Heart left ventricle (tissue), 16 donors: ENCODE results near the gene ARFGAP2. TPM values are rescaled to one million over a fixed set of nuclear protein-coding genes. Genes with fewer than 3 reads are reported as not detected.

Source experiments
- ATAC-seq, 4 donors: fragments of 200-7000 bp; cut with Tn5 transposase; one replicate each; pipeline ENCODE4 v1.9.1; 2020 to 2022; ENCODE audit warnings: moderate library complexity in 4 of 4, mild to moderate bottlenecking in 3 of 4, moderate number of reproducible peaks in 1 of 4
- DNase-seq, 5 donors: peaks; one replicate each; pipeline ENCODE4 v3.0.0-alpha.2; 2020
- H3K27ac ChIP-seq, 12 donors: fragments of 200-600 bp; sonication (generic) in 4 of 12; one replicate each; pipeline versions ENCODE4 v1.5.0 to v1.8.0; 2016 to 2022; ENCODE audit warnings: mild to moderate bottlenecking in 2 of 12
- H3K27me3 ChIP-seq, 9 donors: fragments of 200-600 bp; sonication (generic) in 2 of 9; one replicate each; pipeline versions ENCODE4 v1.5.1 to v1.8.0; 2016 to 2022; ENCODE audit warnings: mild to moderate bottlenecking in 3 of 9
- H3K36me3 ChIP-seq, 9 donors: fragments of 200-600 bp; sonication (generic) in 2 of 9; one replicate each; pipeline versions ENCODE4 v1.5.0 to v1.8.0; 2018 to 2022; ENCODE audit warnings: mild to moderate bottlenecking in 2 of 9
- H3K4me1 ChIP-seq, 12 donors: fragments of 200-600 bp; sonication (generic) in 4 of 12; one replicate each; pipeline versions ENCODE4 v1.5.0 to v1.8.0; 2016 to 2022; ENCODE audit warnings: mild to moderate bottlenecking in 3 of 12
- H3K4me3 ChIP-seq, 12 donors: fragments of 200-600 bp; sonication (generic) in 4 of 12; one replicate each; pipeline versions ENCODE4 v1.5.0 to v1.8.0; 2017 to 2022; ENCODE audit warnings: mild to moderate bottlenecking in 9 of 12, moderate library complexity in 4 of 12
- H3K9me3 ChIP-seq, 12 donors: fragments of 200-600 bp; sonication (generic) in 4 of 12; one replicate each; pipeline versions ENCODE4 v1.5.0 to v1.8.0; 2016 to 2022; ENCODE audit warnings: mild to moderate bottlenecking in 1 of 12
- CTCF ChIP-seq, 12 donors: fragments of 200-600 bp; sonication (generic) in 4 of 12; IDR thresholded peaks; one replicate each; pipeline versions ENCODE4 v1.5.0 to v1.8.0; 2018 to 2022; ENCODE audit warnings: antibody characterized with exemption in 12 of 12, mild to moderate bottlenecking in 5 of 12
- POLR2A ChIP-seq, 2 donors: fragments of 450-650 bp; IDR thresholded peaks; one replicate each; pipeline ENCODE4 v1.6.1; 2017; ENCODE audit warnings: antibody characterized with exemption in 2 of 2, mild to moderate bottlenecking in 2 of 2, moderate library complexity in 2 of 2
- WGBS, 4 donors: extraction: QIAGEN DNeasy Blood & Tissue Kit in 2 of 4; methylation state at CpG; one replicate each; pipeline versions ENCODE4 v1.1.5 to v1.1.7; 2013 to 2018; 5-methylcytosine and 5-hydroxymethylcytosine counted together
- intact Hi-C, 10 donors: fragments of 100-400 bp; cut with DNase I; formaldehyde crosslinking; loops; one replicate each; pipeline versions ENCODE4 v1.11.1 to v1.14.2; 2022
- polyA plus RNA-seq, 2 donors: library from polyadenylated mRNA; stranded (reverse); fragments of 200-250 nt; gene quantifications; one replicate each; pipeline ENCODE4 v1.2.3, GENCODE V29; 2013
- total RNA-seq, 9 donors: library from RNA; depleted of rRNA in 2 of 9; stranded (reverse); fragments of >200 nt in 2 of 9; fragmentation: NEBNext Ultra II Directional in 3 of 9; extraction: Animal tissue kit (Norgen Biotek cat#: 25700) in 3 of 9; gene quantifications; one replicate each; pipeline versions ENCODE4 v1.1.0 to v1.2.4, GENCODE V29; 2016 to 2023
- donor health status: ischemic (EF 13 %, LVEDD 7.1; RV severe dilation, severe dysfunction).
- donor health status: healthy with polysubstance abuse.
- donor health status: DM: no; HTN: yes; CAD: no.
- donor health status: DM: no; HTN: no; CAD: no.
- donor health status: ischemic (EF 25% LVEDD 6.9; RV normal size, moderate dysfunction).
- donor health status: ischemic (EF 25% LVEDD 5.7; RV mildly dilated, moderate dysfunction).
- donor health status: healthy.
- donor health status: DM: yes; HTN: yes; CAD: no.
- donor health status: ischemic (EF 35%, LVEDD 5.7; RV mildly dilated, moderate dysfunction).
- donor health status: nonischemic (EF 11% LVEDD 7.7; RV severe dilation, severe dysfunction).
- donor health status: DM: yes; HTN: yes; CAD: no.
- donor health status: PGD.
- donor health status: ischemic (EF 29% LVEDD 5.4; RV normal size, mild dysfunction).
- donor health status: nonischemic (EF 23%, LVEDD 6.1; RV moderate dilation, normal function).

ARFGAP2 gene
- total and polyA plus RNA-seq, 11 donors: 47.5 to 96.1 (median 61.3) TPM

- WGBS, 4 donors: 92 to 100% (median 94%) methylated on average over 2 of the region's 2 CpGs
- DNase-seq: no peak
- Histone ChIP-seq H3K4me1 (peaks cover 0 to 4% (median 0%) of the 10 kb centered on the region in 12 donors), H3K4me3 (no peak overlapping the region), H3K27ac (no peak overlapping the region), H3K27me3 (no peaks in the 10 kb centered on the region), H3K36me3 (no peaks in the 10 kb centered on the region), H3K9me3 (no peaks in the 10 kb centered on the region)
- TF ChIP-seq POLR2A (IDR thresholded peaks at IDR 0.05) (no peak), CTCF (IDR thresholded peaks at IDR 0.05) (no peak)
- intact Hi-C loops: loop anchor here in 1 of 10 donors (10.0 kb wide), 1 partner anchor 56 kb away; no protein-coding TSS in a partner anchor
- ATAC-seq: no peak
Observed at GRCh38 chr11:47131136-47131535, 45.5 kb downstream of the ARFGAP2 start.

GRCh38 chr11:47130543-47130942 lies 46.1 kb downstream of the ARFGAP2 start:
- peak in 1 of 4 donors; percentile 30 for ATAC-seq
- Histone ChIP-seq H3K36me3 (no peaks in the 10 kb centered on the region), H3K9me3 (no peaks in the 10 kb centered on the region), H3K27me3 (no peaks in the 10 kb centered on the region), H3K4me1 (peaks cover 0 to 4% (median 0%) of the 10 kb centered on the region in 12 donors), H3K4me3 (no peak overlapping the region), H3K27ac (no peak overlapping the region)
- DNase-seq: no peak
- TF ChIP-seq CTCF (IDR thresholded peaks at IDR 0.05): no peak
- no peak for TF ChIP-seq POLR2A (IDR thresholded peaks at IDR 0.05)
- 61 to 80% (median 68%) methylated on average over 3 of the region's 3 CpGs for WGBS, 4 donors
- intact Hi-C loops: loop anchor here in 1 of 10 donors (10.0 kb wide), 1 partner anchor 56 kb away; no protein-coding TSS in a partner anchor

- no peaks in the 10 kb centered on the region for H3K27me3 ChIP-seq
- DNase-seq (no peak), ATAC-seq (no peak)
- no peaks in the 10 kb centered on the region for H3K36me3 ChIP-seq
- H3K27ac ChIP-seq: no peak overlapping the region
- intact Hi-C loops: no loop called here
- H3K9me3 ChIP-seq: no peaks in the 10 kb centered on the region
- H3K4me3 ChIP-seq: no peak overlapping the region
- peaks cover 0 to 4% (median 0%) of the 10 kb centered on the region in 12 donors for H3K4me1 ChIP-seq
- WGBS, 4 donors: 67 to 76% (median 69%) methylated on average over 2 of the region's 2 CpGs
- TF ChIP-seq CTCF (IDR thresholded peaks at IDR 0.05) (no peak), POLR2A (IDR thresholded peaks at IDR 0.05) (no peak)
Observed at GRCh38 chr11:47127213-47127612, 49.5 kb downstream of the ARFGAP2 start.

- 88 to 90% (median 89%) methylated on average over 7 of the region's 7 CpGs for WGBS, 4 donors
Observed at GRCh38 chr11:47125083-47125482, 51.6 kb downstream of the ARFGAP2 start.

More at GRCh38 chr11:47125083-47125482, 51.6 kb downstream of the ARFGAP2 start:
- intact Hi-C loops: no loop called here
- Histone ChIP-seq H3K9me3 (no peaks in the 10 kb centered on the region), H3K4me1 (no peaks in the 10 kb centered on the region), H3K27me3 (no peaks in the 10 kb centered on the region), H3K4me3 (no peak overlapping the region), H3K27ac (no peak overlapping the region), H3K36me3 (no peaks in the 10 kb centered on the region)
- TF ChIP-seq CTCF (IDR thresholded peaks at IDR 0.05) (no peak), POLR2A (IDR thresholded peaks at IDR 0.05) (no peak)
- ATAC-seq (no peak), DNase-seq (no peak)
